NCI-H345 treated with DMSO at 0.1 percent for 48 hours (cell line): Measurements from ENCODE around the gene NCKAP5.
"Not testable (repeated sequence)": the region's sequence is repeated elsewhere in the genome, so short reads cannot be mapped to it uniquely, and the experiment has no call there.

Source experiments
- DNase-seq: peaks from one replicate; lab custom pipeline; 2025; ENCODE audit not compliant: unreplicated experiment; lab: John Stamatoyannopoulos, UW

NCKAP5 gene

DNA sequence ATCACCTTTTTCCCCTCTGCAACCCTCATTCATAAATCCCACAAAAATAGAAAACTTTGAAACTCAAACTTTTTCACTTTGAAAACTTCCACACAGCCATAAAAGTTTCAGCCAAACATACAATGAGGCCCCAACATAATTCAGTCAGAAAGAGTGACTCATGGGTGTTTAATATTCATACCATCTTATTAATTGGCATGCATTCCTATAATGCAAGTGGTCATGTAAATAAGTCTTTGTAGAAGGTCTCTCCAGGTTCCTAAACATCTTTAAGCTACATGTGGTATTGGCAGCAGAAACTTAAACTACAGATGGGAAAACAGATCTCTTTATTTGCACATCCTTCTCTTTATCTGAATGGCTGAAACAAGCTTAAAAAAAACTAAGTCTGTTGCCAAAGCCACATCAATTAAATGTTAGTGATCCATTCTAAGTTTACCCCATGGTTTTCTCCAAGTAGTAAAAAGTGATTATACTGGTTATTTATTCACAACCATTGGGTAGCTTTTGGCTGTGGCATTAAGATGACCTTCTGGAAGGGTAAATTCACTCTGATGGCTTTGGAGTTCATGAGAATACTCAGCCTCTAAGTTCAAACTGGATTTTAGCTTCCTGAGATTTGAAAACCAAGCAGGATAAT lies 828.1 kb downstream of the NCKAP5 start:
- no peak for DNase-seq

DNA sequence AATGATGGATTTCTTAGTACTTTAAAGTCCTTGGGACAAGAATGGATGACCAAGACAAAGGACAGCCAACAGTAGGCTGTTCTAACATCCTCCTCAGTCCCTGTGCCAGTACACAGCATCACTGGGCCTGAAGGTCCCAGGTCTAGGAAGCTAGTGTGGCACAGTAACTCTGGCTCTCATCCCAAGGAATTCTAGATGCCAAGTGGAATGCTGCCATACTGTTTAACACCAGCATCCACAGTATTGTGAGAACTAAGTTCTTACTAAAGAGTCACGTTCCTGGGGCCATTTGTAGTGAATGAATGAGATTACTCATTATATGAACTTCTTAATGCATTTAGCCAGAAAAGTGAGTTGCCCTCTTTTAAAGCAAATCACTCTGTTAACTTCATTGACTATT lies 830.0 kb downstream of the NCKAP5 start:
- DNase-seq = no peak

DNA sequence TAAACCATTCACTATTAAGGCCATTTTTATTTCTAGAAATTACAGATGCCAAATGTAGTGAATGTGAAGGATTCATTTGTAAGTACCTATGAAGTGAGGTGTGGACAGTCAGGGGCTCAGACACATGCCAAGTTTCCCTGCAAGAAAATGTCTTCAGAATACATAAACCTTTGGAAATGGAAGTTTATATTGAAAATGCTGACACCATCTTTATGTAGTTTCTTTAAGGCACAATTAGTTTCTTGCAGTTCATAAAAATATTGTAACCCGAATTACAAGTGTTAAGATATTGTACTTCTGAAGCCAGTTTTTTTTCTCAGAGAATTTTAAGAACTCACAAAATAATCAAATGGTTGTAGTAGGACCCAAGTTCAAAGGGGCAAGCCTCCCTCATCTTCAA lies 832.2 kb downstream of the NCKAP5 start:
- DNase-seq = no peak

DNA sequence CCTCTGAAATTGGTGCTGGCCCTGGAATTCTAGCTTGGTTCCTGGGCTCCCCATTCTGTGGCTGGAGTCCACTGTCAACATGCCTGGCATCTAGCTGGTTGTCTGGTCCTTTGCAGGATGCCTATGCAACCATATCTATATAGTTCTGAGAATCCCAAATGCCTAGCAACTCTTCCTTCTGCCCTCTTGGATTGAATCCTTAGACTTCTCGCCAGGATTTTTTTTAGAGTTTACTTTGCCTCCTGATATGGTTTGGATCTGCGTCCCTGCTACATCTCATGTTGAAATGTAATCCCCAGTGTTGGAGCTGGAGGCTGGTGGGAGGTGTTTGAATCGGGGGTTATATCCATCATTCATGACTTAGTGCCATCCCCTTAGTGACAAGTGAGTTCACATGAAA lies 833.3 kb downstream of the NCKAP5 start:
- DNase-seq = no peak

DNA sequence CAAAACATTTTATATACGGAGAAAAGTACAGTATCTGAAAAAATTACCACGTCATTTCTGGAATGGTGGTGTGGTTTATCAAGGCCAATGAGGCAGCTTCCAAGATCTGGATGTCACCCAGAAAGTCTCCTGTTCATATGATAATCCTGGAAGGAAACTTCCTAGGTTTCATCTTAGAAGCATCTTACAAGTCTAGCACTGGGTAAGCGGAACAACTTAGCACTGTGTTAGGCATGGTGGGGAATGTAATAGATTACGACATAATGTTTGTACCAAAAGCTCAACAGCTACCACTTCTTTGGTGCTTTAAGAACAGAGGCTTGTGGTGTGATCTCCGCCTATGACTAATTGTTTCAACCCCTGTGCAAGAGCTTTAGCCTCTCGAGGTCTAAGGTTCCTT lies 835.2 kb downstream of the NCKAP5 start:
- no peak for DNase-seq

DNA sequence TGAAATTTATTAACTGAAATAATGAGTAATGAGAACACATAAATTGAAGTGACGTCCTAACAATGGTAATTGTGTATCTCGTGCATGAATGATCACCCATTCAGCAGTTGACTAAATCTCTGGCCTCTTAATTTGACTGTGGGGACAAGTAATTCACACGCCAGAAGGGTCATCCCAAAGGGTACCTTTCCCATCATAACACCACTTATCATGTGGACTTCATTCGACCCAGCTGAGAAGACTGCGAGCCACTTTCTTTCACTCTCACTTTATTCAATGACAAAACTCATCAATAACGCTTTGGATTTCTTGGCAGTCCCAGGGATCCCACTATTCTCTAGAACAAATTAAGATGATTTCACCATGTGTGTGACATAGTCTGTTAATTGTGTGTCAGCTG lies 835.6 kb downstream of the NCKAP5 start:
- DNase-seq = no peak

DNA sequence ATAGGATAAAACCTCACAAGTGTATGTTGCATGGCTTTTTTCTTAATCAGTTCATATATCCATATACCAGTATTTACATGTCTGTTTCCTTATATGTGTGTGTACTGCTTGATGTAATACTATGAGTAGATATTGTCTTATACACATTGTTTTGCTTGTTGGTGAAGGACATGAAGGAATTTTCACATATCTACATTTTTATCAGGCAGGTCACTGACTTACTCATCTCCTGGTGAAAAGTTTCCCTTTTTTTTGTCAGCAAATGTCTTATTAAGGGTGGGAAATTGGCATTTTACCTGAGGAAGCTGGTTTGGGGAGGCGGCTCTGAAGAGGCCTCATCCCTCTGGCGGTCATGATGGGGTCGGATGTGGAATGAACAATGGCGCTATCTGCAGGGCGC lies 836.8 kb downstream of the NCKAP5 start:
- DNase-seq = no peak

DNA sequence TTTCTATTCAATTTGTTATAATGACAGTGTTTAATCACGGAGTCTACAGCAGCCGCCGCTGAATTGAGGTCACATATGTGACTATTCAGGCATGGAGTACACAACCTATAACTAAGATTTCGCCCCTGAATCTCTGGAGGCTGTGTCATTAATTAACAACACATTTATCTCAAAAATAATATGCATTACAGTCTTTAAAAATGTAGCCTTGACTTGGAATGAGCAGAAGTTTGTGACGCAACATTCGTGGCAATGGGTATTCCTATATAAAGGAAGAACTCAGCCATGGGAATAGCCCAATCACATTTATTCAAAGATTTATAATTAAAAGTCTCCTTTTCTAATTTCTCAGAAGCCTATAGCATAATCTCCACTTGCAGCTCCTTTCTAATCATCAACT lies 837.7 kb downstream of the NCKAP5 start:
- no peak for DNase-seq

DNA sequence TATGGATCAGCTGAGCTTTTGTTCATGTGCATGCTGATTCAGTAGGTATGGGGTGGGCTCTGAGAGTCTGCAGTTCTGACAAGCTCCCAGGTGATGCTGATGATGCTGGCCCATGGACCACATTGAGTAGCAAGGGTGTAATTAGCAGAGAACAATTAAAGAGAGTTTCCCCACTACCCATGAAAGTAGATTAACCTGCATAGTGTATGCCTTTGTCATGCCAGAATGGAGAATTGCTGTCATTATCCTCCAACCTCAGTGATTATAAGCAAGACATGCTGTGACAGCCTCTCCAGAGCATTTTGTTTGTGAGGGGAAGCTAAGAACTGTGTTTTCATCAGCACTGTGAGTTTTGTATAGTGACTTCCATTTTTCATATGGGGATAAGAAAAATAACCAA lies 838.7 kb downstream of the NCKAP5 start:
- no peak for DNase-seq

DNA sequence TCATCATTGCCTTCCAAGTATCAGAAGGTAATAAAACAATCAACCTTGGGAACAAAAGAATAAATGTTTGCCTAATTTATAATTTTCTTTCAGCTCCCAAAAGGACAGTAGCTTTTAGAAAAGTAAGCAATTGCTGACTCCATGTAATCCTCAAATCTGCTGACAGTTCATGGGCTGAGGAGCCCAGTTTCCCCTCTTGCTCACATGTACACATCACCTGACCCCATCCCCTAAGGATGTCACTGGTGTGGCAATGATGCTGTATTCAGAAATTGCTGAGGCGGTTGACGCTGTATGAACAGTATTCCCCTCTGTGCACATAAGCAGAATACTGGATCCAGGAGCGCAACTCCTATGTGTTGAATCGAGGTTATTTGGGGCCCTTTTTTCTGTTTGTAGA lies 842.1 kb downstream of the NCKAP5 start:
- no peak for DNase-seq

DNA sequence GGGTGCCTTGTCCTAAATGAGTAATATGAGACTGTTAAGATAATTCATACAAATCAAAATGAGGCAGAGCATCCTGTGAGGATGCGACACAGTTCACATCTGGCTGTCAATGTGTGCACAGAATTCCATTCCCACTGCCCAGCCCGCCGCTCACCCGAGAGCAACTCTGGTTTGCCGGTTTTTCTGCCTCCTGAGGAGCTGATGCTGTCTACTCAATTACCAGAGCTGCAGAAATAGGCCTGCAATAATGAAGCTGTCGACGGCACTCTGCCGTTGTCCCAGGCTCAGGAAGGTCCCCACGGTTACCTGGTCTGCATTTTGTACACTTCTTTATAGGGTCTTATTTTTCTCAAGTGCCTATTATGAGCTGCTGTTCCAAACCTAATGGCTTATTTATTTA lies 842.5 kb downstream of the NCKAP5 start:
- no peak for DNase-seq

DNA sequence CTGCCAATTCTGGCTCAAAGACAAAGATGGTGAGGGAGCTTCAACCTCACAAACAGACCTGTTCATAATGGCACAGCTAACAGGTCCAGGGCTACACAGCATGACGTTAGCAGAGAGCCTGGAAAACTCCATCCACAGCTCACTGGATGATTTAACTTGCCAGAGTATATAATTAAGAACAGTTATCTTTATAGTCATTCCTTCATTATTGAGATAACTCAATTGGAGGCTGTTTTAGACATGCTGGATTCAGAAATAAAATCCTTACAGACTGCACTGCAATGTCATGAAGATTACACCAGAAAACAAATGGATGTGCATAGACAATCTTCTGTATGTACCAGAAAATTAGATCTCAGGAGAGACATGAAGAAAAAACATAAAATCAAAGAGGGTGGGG lies 843.1 kb downstream of the NCKAP5 start:
- no peak for DNase-seq

DNA sequence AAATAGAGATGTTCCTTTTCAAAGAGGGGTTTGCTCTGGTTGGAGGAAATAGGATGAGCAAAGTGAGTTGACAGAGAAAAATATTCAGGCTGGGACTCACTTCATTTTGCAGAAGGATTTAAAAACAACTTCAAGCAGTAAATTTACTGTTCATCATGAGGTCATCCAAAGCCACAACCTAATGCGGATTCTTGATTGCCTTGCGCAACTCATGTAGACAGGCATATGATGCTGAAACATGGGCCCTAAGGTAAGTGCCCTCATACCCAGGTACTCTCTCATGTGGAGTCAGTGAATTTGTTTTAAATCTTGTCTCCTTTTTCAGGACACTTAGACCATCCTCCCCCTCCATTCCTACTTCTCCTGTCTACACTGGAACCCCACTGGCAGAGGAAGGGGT lies 846.3 kb downstream of the NCKAP5 start:
- no peak for DNase-seq

DNA sequence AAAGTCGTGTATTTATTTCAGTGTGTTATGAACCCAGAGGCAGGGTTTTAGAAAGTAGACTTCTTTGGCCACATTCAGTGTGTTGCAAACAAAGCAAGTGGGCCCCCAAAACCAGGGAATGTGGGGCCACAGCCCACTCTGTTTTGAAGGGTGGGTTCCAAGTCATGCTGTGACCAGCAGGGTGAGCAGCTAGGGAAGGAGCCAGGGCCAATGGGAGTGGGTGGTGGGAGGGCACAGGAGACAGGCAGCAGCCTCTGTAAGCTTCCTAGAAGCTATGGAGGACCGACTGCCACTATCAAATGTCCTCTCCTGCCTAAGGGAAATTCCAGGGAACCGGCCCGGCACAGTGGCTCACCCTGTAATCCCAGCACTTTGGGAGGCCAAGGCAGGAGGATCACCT lies 847.9 kb downstream of the NCKAP5 start:
- no peak for DNase-seq

DNA sequence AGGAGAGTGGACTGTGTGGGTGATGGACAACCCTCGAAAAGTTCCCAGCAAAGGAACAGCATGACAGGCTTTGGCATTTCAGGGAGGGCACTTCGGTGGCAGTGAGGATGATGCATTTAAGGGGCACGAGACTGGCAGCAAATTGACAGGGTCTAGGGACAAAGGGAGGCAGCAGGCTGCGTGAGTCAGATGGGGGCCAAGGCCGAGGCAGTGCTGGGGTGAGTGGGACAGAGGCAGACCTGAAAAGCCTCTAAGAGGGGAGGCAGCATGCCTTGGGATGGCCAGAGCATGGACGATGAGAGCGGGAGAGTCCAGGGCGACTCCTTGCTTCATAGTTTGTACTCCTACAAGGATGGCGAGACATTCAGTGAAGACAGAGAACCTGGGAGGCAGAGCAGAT lies 848.8 kb downstream of the NCKAP5 start:
- no peak for DNase-seq

DNA sequence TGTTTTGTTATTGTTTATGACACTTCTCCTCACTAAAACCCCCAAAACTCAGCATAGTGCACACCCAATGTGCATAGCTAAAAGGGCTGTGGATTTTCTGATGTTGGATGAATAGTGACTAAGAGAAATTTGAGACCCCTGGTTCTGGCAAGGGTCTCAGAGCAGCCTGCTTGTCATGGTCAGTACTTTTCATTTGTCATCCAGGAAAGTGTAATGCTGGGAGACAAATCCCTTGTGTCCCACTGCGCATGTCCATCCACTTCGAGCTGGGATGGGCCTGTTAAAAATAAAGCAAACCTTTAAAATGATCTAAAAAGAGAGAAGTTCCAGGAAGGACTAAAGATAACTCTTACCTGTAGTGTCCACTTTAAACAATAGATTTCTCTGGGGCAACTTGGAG lies 851.3 kb downstream of the NCKAP5 start:
- DNase-seq = no peak

DNA sequence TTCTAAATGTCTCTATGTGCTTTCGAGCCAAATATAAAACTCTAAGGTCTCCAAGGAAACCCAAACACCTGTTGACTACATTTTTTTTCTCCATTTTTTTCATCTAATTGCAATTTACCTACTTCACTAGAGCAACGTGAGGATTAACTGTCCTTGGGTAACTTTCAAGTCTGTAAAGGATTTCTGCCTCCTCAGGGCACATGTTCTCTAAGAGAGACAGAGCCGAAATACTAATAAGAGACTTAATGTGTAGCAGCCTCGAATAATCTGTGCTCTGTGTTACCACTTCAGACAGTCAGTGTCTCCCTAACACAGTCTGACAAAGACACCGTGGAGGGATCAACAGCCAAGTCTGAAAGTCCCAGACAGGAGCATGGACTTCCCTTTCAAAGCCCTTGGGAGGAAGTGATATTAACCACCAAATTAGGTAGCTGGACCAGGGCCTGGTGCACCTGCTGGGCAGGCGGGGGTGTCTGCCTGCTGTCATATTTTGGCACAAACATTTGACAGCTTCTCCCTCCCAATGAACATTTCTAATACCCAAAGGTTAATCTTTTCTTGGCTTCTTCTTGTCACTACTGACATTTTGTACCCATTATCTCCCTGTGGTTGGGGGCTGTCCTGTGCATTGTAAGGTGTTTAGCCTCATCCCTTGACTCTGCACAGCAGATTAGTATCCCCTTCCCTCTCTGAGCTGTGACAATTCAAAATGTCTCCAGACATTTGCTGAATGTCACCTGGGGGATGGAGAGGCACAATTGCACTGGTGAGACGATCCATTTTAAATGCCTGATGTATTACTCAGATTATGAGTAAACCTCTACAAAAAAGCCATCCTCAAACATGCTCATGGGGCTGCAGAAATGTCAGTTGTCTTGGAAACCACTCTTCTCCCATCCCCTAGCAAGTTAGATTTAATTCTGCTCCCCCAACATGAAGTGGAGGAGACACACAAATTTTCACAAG lies 852.6 kb downstream of the NCKAP5 start:
- no peak for DNase-seq

DNA sequence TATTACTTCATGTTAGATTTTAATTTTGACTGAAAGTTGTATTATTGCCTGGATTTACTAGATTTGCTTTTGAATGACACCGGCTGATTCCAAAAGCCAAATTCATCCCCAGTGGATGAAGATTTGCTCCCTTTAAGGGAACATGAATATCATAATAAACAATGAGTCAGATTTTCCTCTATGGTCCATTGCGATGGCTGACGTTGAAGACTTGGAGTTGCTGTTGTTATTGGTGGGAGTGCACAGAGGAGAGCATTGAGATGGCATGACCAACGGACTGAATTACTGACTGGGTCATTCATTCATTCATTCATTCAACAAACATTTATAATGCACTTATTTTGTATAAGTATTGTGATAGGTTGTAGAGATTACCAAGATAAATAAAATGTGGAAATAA lies 864.9 kb downstream of the NCKAP5 start:
- DNase-seq = no peak

DNA sequence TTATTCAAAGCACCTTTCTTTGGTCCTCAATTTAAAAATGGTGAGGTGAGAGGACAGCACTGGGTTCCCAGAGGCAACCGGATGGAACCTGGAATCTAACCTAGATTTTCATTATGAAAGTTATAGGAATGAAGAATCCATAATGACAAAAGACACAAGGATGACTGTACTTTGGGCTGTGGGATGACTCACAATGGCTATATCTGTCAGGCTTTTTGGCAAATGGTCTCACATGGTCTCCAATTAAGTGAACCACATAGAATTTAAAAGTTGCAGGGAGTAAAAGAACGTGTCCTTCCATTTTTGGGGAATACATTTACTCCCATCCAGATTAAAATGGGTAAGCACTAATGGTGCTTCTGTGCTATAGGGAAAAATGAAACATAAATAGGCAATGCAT lies 866.5 kb downstream of the NCKAP5 start:
- no peak for DNase-seq

DNA sequence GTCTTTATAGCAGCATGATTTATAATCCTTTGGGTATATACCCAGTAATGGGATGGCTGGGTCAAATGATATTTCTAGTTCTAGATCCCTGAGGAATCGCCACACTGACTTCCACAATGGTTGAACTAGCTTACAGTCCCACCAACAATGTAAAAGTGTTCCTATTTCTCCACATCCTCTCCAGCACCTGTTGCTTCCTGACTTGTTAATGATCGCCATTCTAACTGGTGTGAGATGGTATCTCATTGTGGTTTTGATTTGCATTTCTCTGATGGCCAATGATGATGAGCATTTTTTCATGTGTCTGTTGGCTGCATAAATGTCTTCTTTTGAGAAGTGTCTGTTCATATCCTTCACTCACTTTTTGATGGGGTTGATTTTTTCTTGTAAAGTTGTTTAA lies 868.5 kb downstream of the NCKAP5 start:
- not testable (repeated sequence) for DNase-seq

DNA sequence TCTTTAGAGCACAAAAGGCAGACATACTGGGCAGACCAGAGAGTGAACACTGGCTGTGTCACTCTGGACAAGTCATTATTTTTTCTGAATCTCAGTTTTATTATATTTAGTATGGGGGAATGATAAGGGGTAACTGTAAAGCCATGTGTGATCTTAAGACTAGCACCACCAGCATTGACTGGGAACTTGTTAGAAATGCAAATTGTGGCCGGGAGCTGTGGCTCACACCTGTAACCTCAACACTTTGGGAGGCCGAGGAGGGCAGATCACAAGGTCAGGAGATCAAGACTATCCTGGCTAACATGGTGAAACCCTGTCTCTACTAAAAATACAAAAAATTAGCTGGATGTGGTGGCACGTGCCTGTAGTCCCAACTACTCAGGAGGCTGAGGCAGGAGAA lies 869.9 kb downstream of the NCKAP5 start:
- DNase-seq = not testable (repeated sequence)

DNA sequence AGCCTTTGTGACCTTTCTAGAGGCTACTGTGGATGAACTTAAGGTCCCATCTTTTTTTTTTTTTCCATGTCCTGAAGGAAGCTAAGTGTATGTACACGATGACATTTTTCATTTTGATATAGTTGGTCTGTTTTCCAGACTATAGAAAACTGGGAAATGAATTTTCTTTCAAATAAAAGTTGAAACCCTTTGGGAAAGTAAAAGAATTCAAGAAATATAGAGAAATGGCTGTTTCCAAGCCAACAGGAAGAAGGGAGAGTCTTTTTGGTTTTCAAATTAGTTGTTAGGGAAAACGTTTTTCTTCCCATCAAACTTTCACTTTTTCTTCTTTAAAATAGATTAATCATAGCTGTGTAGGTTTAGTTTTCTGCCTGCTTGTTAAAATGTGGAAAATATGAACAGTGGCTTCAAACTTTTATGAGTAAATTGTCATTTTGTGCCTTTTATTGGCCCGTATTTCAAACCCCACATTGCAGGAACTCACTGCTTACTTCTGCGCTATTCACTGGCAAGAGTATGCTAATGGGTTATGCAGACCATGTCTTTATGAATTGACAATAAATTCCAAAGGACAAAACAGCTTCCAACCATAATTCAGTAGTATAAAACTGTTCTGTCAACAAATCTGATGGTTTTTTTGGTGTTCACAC lies 870.6 kb downstream of the NCKAP5 start:
- no peak for DNase-seq
